K562 (cell line): ENCODE data around the gene THSD8. TPM values are rescaled to one million over a fixed set of nuclear protein-coding genes. Genes with fewer than 3 reads are reported as not detected.
A peak's percentile ranks its signal among the peaks of the same experiment; 100 is the strongest.

Experiments used
- BDP1 ChIP-seq: IDR thresholded peaks from 3 replicates; pipeline ENCODE4 v1.6.1; 2011; ENCODE audit not compliant: insufficient read length, insufficient read depth
- CBX8 ChIP-seq: fragments of 200-600 bp; sonication (generic); IDR thresholded peaks from 2 replicates; pipeline ENCODE4 v1.6.1; 2012; ENCODE audit warnings: borderline replicate concordance, mixed run types, low read depth, mild to moderate bottlenecking, moderate library complexity, mixed read lengths, low read length, control low read depth, inconsistent platforms; ENCODE audit not compliant: poor library complexity, severe bottlenecking; ENCODE audit errors: extremely low read depth
- CHCHD3 ChIP-seq: fragments of 250-450 bp; sonication (Bioruptor Pico); IDR thresholded peaks from 2 replicates; pipeline ENCODE4 v2.1.2; 2022; ENCODE audit warnings: mild to moderate bottlenecking
- MAFG ChIP-seq: fragments of 450-650 bp; conservative IDR thresholded peaks from 2 replicates; pipeline ENCODE4 v1.6.1; 2016; ENCODE audit warnings: missing genetic modification characterization, missing compliant biosample characterization
- NR2C2 ChIP-seq, 2 experiments: fragments of 200-800 bp in 1 of 2; sonication (Bioruptor generic) in 1 of 2; sonication (generic) in 1 of 2; formaldehyde crosslinking in 1 of 2; IDR thresholded peaks; 2 replicates each; pipeline versions ENCODE4 v1.6.1 to v1.8.0; 2016 to 2022; ENCODE audit warnings: mild to moderate bottlenecking in 1 of 2, missing compliant biosample characterization in 1 of 2, missing genetic modification characterization in 1 of 2, missing genetic modification reagents in 1 of 2
- PYGO2 ChIP-seq: fragments of 450-650 bp; IDR thresholded peaks from 2 replicates; pipeline ENCODE4 v1.6.1; 2016; ENCODE audit warnings: mild to moderate bottlenecking, missing genetic modification characterization, moderate library complexity, missing compliant biosample characterization
- RCOR1 ChIP-seq, 2 experiments: IDR thresholded peaks; 2 replicates each; pipeline ENCODE4 v1.6.1; 2012; ENCODE audit warnings: low read depth in 2 of 2, low read length in 2 of 2, borderline replicate concordance in 1 of 2, improper control_type of control experiment in 1 of 2
- SIN3B ChIP-seq: fragments of 450-650 bp; IDR thresholded peaks from 2 replicates; pipeline ENCODE4 v1.6.1; 2017; ENCODE audit warnings: low read depth, mild to moderate bottlenecking, moderate library complexity
- TOE1 ChIP-seq, 2 experiments: fragments of 450-650 bp in 1 of 2; sonication (generic) in 1 of 2; formaldehyde crosslinking in 1 of 2; IDR thresholded peaks; 2 replicates each; pipeline versions ENCODE4 v1.7.1 to v1.8.0; 2016 to 2022; ENCODE audit warnings: borderline replicate concordance in 2 of 2, mild to moderate bottlenecking in 2 of 2, antibody characterized with exemption in 1 of 2, inconsistent platforms in 1 of 2, low read depth in 1 of 2, missing genetic modification reagents in 1 of 2, moderate library complexity in 1 of 2
- ZBTB7A ChIP-seq: IDR thresholded peaks from 2 replicates; pipeline ENCODE4 v1.6.1; 2011; ENCODE audit warnings: low read depth, mild to moderate bottlenecking, low read length, moderate library complexity, borderline replicate concordance; ENCODE audit not compliant: control insufficient read depth
- ZNF121 ChIP-seq: sonication (generic); formaldehyde crosslinking; conservative IDR thresholded peaks from 2 replicates; pipeline ENCODE4 v1.8.0; 2022; ENCODE audit warnings: missing genetic modification reagents
- polyA plus RNA-seq, 8 experiments: library from polyadenylated mRNA; depleted of rRNA in 4 of 8; stranded (reverse) in 5 of 8; unstranded in 3 of 8; fragments of >200 nt; fragmentation: Nextera tagmentation in 2 of 8; fragmentation: Illumina TruSeq in 1 of 8; extraction: Ambion mirVana in 2 of 8; extraction: Trizol in 1 of 8; gene quantifications; 2 replicates each; pipeline versions ENCODE4 v1.2.1 to v1.2.3, GENCODE V29; 2011 to 2014; ENCODE audit warnings: inconsistent platforms in 1 of 8, missing spikeins in 1 of 8
- total RNA-seq, 7 experiments: library from RNA; depleted of rRNA in 6 of 7; stranded (reverse); fragments of >200 nt in 6 of 7; fragmentation: Illumina TruSeq in 2 of 7; extraction: Trizol in 2 of 7; gene quantifications; 2 replicates each; pipeline versions ENCODE4 v1.2.1 to v1.2.3, GENCODE V29; 2011 to 2021; ENCODE audit warnings: low replicate concordance in 1 of 7
- TF ChIP-seq, protein P1 (sequence below): fragments of 450-650 bp; formaldehyde crosslinking; IDR thresholded peaks from 2 replicates; pipeline ENCODE4 v1.4.0; 2020; ENCODE audit warnings: mild to moderate bottlenecking, moderate library complexity
- TF ChIP-seq, protein P2 (sequence below): fragments of 450-650 bp; conservative IDR thresholded peaks from 2 replicates; pipeline ENCODE4 v1.6.1; 2016; ENCODE audit warnings: missing genetic modification characterization, low read depth, mild to moderate bottlenecking, missing compliant biosample characterization, moderate library complexity
- TF ChIP-seq, protein P3 (sequence below): fragments of 450-650 bp; IDR thresholded peaks from 2 replicates; pipeline ENCODE4 v1.6.1; 2016

The THSD8 gene
- total and polyA plus RNA-seq, 9 of the 15 experiments (the other 6 are each of a cell fraction or from before 2014, with no cell fraction given) = 8.4 to 42.4 (median 19.9) TPM; not detected in 2

DNA sequence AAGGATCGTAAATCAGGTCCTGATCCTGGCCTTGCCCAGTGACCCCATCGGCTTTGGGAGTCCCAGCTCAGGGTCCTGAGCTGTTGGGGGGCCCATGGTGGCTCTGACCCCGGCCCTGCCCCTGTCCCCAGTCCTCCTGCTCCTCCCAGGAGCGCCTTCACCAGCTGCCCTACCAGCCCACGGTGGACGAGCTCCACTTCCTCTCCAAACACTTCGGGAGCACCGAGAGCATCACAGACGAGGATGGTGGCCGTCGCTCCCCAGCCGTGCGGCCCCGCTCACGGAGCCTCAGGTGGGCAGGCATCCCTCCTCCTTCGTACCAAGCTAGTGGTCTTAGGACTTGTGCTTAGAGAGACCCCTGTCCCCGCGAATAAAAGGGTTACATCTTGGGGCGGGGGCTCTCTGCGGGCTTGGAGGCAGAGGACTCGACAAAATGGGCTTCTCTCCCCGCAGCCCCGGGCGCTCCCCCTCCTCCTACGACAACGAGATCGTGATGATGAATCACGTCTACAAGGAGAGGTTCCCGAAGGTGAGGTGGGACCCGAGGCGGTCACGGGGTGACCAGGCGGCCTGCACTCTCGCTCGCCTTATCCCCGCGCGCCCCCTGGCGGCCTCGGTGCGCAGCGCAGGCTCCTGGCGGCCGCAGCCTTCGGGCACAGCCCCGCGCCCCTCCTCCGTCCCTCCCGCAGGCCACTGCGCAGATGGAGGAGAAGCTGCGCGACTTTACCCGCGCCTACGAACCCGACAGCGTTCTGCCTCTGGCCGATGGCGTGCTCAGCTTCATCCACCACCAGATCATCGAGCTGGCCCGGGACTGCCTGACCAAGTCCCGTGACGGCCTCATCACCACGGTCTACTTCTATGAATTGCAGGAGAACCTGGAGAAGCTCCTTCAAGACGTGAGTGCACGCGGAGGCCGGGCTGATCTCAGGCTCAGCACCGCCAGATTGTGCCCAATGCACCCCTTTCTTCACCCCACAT is 45.6 kb downstream of the THSD8 start (continued):
- no peak for TF ChIP-seq CHCHD3
- TF ChIP-seq TOE1 (IDR thresholded peaks at IDR 0.05; ENCODE audit: borderline replicate concordance) = peak; percentile 83; the same call in 1 of the 2 replicates
- no peak for TF ChIP-seq TOE1 (CRISPR knock-in tag; IDR thresholded peaks at IDR 0.05; ENCODE audit: borderline replicate concordance, low read depth)
- TF ChIP-seq ZNF121 (CRISPR knock-in tag) = no peak
- TF ChIP-seq CBX8 = no peak
- TF ChIP-seq, protein P1, sequence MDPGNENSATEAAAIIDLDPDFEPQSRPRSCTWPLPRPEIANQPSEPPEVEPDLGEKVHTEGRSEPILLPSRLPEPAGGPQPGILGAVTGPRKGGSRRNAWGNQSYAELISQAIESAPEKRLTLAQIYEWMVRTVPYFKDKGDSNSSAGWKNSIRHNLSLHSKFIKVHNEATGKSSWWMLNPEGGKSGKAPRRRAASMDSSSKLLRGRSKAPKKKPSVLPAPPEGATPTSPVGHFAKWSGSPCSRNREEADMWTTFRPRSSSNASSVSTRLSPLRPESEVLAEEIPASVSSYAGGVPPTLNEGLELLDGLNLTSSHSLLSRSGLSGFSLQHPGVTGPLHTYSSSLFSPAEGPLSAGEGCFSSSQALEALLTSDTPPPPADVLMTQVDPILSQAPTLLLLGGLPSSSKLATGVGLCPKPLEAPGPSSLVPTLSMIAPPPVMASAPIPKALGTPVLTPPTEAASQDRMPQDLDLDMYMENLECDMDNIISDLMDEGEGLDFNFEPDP (CRISPR knock-in tag) = no peak
- no peak for TF ChIP-seq BDP1
- no peak for TF ChIP-seq MAFG
- TF ChIP-seq, protein P2, sequence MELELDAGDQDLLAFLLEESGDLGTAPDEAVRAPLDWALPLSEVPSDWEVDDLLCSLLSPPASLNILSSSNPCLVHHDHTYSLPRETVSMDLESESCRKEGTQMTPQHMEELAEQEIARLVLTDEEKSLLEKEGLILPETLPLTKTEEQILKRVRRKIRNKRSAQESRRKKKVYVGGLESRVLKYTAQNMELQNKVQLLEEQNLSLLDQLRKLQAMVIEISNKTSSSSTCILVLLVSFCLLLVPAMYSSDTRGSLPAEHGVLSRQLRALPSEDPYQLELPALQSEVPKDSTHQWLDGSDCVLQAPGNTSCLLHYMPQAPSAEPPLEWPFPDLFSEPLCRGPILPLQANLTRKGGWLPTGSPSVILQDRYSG = no peak
- TF ChIP-seq ZBTB7A = peak; percentile 94
- no peak for TF ChIP-seq PYGO2 (tag)
- no peak for TF ChIP-seq SIN3B
- TF ChIP-seq, protein P3, sequence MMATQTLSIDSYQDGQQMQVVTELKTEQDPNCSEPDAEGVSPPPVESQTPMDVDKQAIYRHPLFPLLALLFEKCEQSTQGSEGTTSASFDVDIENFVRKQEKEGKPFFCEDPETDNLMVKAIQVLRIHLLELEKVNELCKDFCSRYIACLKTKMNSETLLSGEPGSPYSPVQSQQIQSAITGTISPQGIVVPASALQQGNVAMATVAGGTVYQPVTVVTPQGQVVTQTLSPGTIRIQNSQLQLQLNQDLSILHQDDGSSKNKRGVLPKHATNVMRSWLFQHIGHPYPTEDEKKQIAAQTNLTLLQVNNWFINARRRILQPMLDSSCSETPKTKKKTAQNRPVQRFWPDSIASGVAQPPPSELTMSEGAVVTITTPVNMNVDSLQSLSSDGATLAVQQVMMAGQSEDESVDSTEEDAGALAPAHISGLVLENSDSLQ = no peak; the same call in 1 of the 2 replicates
- no peak for TF ChIP-seq NR2C2 (CRISPR knock-in tag; IDR thresholded peaks at IDR 0.05)
- no peak for TF ChIP-seq NR2C2 (tag; IDR thresholded peaks at IDR 0.05)
- peak; percentile 24 to 52; a peak in 3 of 4 replicates for TF ChIP-seq RCOR1 (IDR thresholded peaks at IDR 0.05; ENCODE audit: borderline replicate concordance in 1 of 2, low read depth in 2 of 2, low read length in 2 of 2)
